Measurements from ENCODE around the gene RPS14.

RPS14 gene

GRCh38 chr5:150393096-150393645 lies 56.4 kb downstream of the RPS14 start:
- in situ Hi-C loops (cut with HindIII; ENCODE audit: low pct_ligation_motif_present, low sequenced_read_pairs), result no loop called here
- Histone ChIP-seq H3K36me3 (replicated peaks) (peaks cover 55% of the 10 kb centered on the region), H3K27me3 (replicated peaks) (no peaks in the 10 kb centered on the region), H3K27ac (no peak overlapping the region), H3K4me3 (ENCODE audit: low read depth, low read length) (no peak overlapping the region)
- DNase-seq, result no peak
- no peak for TF ChIP-seq CTCF (IDR thresholded peaks at IDR 0.05; ENCODE audit: low read depth, low read length, missing control alignments)

- in situ Hi-C loops (cut with HindIII; ENCODE audit: low pct_ligation_motif_present, low sequenced_read_pairs), result no loop called here
- Histone ChIP-seq H3K4me3 (ENCODE audit: low read depth, low read length) (no peak overlapping the region), H3K36me3 (replicated peaks) (peaks cover 59% of the 10 kb centered on the region), H3K27ac (no peak overlapping the region), H3K27me3 (replicated peaks) (no peaks in the 10 kb centered on the region)
- no peak for TF ChIP-seq CTCF (IDR thresholded peaks at IDR 0.05; ENCODE audit: low read depth, low read length, missing control alignments)
- no peak for DNase-seq
Observed at GRCh38 chr5:150392680-150393079, 56.9 kb downstream of the RPS14 start.
